Measurements from ENCODE around the gene DENND1A. TPM values are rescaled to one million over a fixed set of nuclear protein-coding genes. Genes with fewer than 3 reads are reported as not detected.

Gene DENND1A
- total and polyA plus RNA-seq, 7 donors, result 12.8 to 33.2 (median 19.2) TPM

GRCh38 chr9:123508048-123508447 lies 421.9 kb downstream of the DENND1A start:
- 84% methylated on average over 6 of the region's 6 CpGs for WGBS, 2 donors
- no peak for DNase-seq
- TF ChIP-seq POLR2A (IDR thresholded peaks at IDR 0.05) (no peak), POLR2AphosphoS5 (IDR thresholded peaks at IDR 0.05) (no peak), CTCF (IDR thresholded peaks at IDR 0.05) (no peak), EP300 (IDR thresholded peaks at IDR 0.05) (no peak)
- H3K36me3 ChIP-seq, result no peaks in the 10 kb centered on the region
- H3K4me1 ChIP-seq, result peaks cover 0 to 7% (median 0%) of the 10 kb centered on the region in 4 donors
- H3K27ac ChIP-seq, result no peak overlapping the region
- H3K27me3 ChIP-seq, result no peaks in the 10 kb centered on the region
- H3K4me3 ChIP-seq, result no peak overlapping the region
- H3K9me3 ChIP-seq, result no peaks in the 10 kb centered on the region
- intact Hi-C loops (cut with DNase I), result no loop called here

- DNase-seq, result no peak
- H3K27ac ChIP-seq, result no peak overlapping the region
- 77 to 81% methylated on average over 7 of the region's 7 CpGs for WGBS, 2 donors
These were observed 424.4 kb downstream of the DENND1A start for GRCh38 chr9:123505496-123505895.

GRCh38 chr9:123500336-123500735 lies 429.6 kb downstream of the DENND1A start:
- intact Hi-C loops (cut with DNase I), result no loop called here
- H3K36me3 ChIP-seq, result no peaks in the 10 kb centered on the region
- no peaks in the 10 kb centered on the region for H3K27me3 ChIP-seq
- H3K4me3 ChIP-seq, result no peak overlapping the region
- no peak overlapping the region for H3K27ac ChIP-seq
- 66 to 76% methylated on average over 3 of the region's 3 CpGs for WGBS, 2 donors
- no peaks in the 10 kb centered on the region for H3K4me1 ChIP-seq
- TF ChIP-seq CTCF (IDR thresholded peaks at IDR 0.05) (no peak), EP300 (IDR thresholded peaks at IDR 0.05) (no peak), POLR2A (IDR thresholded peaks at IDR 0.05) (no peak), POLR2AphosphoS5 (IDR thresholded peaks at IDR 0.05) (no peak)
- DNase-seq, result no peak
- no peaks in the 10 kb centered on the region for H3K9me3 ChIP-seq

More at GRCh38 chr9:123505496-123505895, 424.4 kb downstream of the DENND1A start:
- Histone ChIP-seq H3K4me3 (no peak overlapping the region), H3K4me1 (peaks cover 0 to 7% (median 0%) of the 10 kb centered on the region in 4 donors), H3K27me3 (no peaks in the 10 kb centered on the region), H3K9me3 (no peaks in the 10 kb centered on the region), H3K36me3 (no peaks in the 10 kb centered on the region)
- TF ChIP-seq POLR2A (IDR thresholded peaks at IDR 0.05), result no peak
- TF ChIP-seq EP300 (IDR thresholded peaks at IDR 0.05), result no peak
- no peak for TF ChIP-seq CTCF (IDR thresholded peaks at IDR 0.05)
- TF ChIP-seq POLR2AphosphoS5 (IDR thresholded peaks at IDR 0.05), result no peak
- intact Hi-C loops (cut with DNase I), result no loop called here

- Histone ChIP-seq H3K27me3 (no peaks in the 10 kb centered on the region), H3K27ac (no peak overlapping the region), H3K4me3 (no peak overlapping the region), H3K4me1 (no peaks in the 10 kb centered on the region), H3K36me3 (no peaks in the 10 kb centered on the region), H3K9me3 (no peaks in the 10 kb centered on the region)
- intact Hi-C loops (cut with DNase I), result no loop called here
- no peak for TF ChIP-seq CTCF (IDR thresholded peaks at IDR 0.05)
- TF ChIP-seq EP300 (IDR thresholded peaks at IDR 0.05), result no peak
- no peak for TF ChIP-seq POLR2A (IDR thresholded peaks at IDR 0.05)
- TF ChIP-seq POLR2AphosphoS5 (IDR thresholded peaks at IDR 0.05), result no peak
- no peak for DNase-seq
- WGBS, 2 donors, result 97 to 98% methylated on average over 1 of the region's 1 CpG
These were observed 432.1 kb downstream of the DENND1A start for GRCh38 chr9:123497830-123498229.

GRCh38 chr9:123495731-123496130 lies 434.2 kb downstream of the DENND1A start:
- no peaks in the 10 kb centered on the region for H3K27me3 ChIP-seq
- no peak for DNase-seq
- WGBS, 2 donors, result 96 to 98% methylated on average over 7 of the region's 7 CpGs
- intact Hi-C loops (cut with DNase I), result no loop called here
- H3K4me3 ChIP-seq, result no peak overlapping the region
- no peaks in the 10 kb centered on the region for H3K9me3 ChIP-seq
- no peaks in the 10 kb centered on the region for H3K4me1 ChIP-seq
- TF ChIP-seq POLR2A (IDR thresholded peaks at IDR 0.05) (no peak), CTCF (IDR thresholded peaks at IDR 0.05) (no peak), EP300 (IDR thresholded peaks at IDR 0.05) (no peak), POLR2AphosphoS5 (IDR thresholded peaks at IDR 0.05) (no peak)
- H3K27ac ChIP-seq, result no peak overlapping the region
- no peaks in the 10 kb centered on the region for H3K36me3 ChIP-seq
